Fibroblast of lung (primary cell): ENCODE data around the gene ARVCF.

ENCODE experiments used
- CTCF ChIP-seq, 2 donors: IDR thresholded peaks in 1 of 2; conservative IDR thresholded peaks in 1 of 2; 1 replicate in 1 of 2; 2 replicates in 1 of 2; pipeline ENCODE4 v1.5.1; 2011 to 2012; ENCODE audit warnings: low read length in 2 of 2, control low read depth in 1 of 2, inconsistent platforms in 1 of 2, low read depth in 1 of 2, mild to moderate bottlenecking in 1 of 2
- EZH2 ChIP-seq: IDR thresholded peaks from 2 replicates; pipeline ENCODE4 v1.5.1; 2012; ENCODE audit warnings: low read length, control low read depth, mild to moderate bottlenecking; ENCODE audit errors: missing control alignments

DNA sequence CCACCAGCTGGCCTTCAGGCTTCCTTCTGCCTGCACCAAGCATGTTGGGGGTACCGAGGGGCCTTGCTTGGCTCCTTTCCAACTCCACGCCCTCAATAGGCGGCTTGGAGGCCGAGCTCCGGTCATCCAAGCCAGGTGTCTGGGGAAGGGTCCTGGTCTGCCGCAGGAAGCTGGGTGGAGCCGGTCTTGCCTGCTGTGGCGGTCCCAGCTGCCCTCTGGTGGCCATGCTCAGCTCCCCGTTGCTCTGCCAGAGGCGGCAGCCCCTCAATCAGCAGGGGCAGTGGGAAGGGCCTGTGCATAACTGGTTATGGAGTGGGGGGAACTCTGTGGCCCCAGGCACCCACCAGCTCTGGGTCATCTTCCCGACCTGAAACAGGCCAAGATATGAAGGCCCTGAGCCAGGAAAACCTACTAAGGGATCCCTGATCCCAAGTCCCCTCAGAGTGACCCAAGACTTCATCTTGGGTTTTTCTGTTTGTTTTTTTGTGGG, 3.2 kb downstream of the ARVCF start:
- TF ChIP-seq CTCF (conservative IDR thresholded peaks at IDR 0.05 in 1 of 2, IDR thresholded peaks at IDR 0.05 in 1 of 2; ENCODE audit: low read depth in 1 of 2, low read length in 2 of 2), result peak; percentile 77 to 81
- peak; percentile 31 for TF ChIP-seq EZH2
